ENCODE measurements around the gene SELENOO.

DNA sequence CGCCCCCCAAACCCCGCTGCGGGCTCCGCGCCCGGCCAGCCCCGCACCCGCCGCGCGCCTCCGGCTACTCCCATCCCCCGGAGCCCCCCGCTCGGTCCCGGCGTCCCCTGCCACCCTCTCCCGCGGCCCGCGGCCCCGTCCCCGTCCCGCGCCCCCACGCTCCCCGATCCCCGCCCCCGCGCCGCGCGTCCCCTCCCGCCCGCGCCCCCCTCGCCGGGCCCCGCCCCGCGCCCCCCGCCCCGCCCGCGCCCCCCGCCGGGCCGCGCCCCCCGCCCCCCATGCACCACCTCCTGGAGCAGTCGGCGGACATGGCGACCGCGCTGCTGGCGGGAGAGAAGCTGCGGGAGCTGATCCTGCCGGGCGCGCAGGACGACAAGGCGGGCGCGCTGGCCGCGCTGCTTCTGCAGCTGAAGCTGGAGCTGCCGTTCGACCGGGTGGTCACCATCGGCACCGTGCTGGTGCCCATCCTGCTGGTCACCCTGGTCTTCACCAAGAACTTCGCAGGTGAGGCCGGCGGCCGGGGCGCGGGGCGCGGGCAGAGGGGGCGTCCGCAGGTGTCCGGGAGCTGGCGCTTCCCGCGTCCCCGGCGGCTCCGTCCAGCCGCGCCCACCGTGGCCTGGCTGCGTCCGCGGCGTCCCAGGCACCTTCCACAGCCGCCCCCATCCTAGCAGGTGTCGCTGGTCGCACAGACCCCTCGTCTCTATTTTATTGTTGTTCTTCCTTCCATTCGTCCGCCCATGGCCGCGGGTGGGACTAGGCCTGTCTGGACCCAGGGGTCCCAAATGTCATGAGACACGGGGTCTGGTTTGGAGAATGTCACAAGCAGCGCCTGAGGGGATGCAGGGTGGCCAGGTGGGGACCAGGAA is 30.1 kb upstream of the SELENOO start, which contains the start of gene PANX2:
- TF ChIP-seq EZH2 (IDR thresholded peaks at IDR 0.05; ENCODE audit: low read length, unreplicated experiment), result no peak
- TF ChIP-seq, protein P1, sequence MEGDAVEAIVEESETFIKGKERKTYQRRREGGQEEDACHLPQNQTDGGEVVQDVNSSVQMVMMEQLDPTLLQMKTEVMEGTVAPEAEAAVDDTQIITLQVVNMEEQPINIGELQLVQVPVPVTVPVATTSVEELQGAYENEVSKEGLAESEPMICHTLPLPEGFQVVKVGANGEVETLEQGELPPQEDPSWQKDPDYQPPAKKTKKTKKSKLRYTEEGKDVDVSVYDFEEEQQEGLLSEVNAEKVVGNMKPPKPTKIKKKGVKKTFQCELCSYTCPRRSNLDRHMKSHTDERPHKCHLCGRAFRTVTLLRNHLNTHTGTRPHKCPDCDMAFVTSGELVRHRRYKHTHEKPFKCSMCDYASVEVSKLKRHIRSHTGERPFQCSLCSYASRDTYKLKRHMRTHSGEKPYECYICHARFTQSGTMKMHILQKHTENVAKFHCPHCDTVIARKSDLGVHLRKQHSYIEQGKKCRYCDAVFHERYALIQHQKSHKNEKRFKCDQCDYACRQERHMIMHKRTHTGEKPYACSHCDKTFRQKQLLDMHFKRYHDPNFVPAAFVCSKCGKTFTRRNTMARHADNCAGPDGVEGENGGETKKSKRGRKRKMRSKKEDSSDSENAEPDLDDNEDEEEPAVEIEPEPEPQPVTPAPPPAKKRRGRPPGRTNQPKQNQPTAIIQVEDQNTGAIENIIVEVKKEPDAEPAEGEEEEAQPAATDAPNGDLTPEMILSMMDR (conservative IDR thresholded peaks at IDR 0.05; ENCODE audit: low read depth, low read length), result no peak

Data from PC-3 (cell line).